ENCODE results near the gene ACCS.

The ACCS gene

GRCh38 chr11:44043157-44043556 lies 22.9 kb upstream of the ACCS start:
- WGBS, 2 donors (ENCODE audit: extremely low coverage in 2 of 2, insufficient read length in 2 of 2, insufficient replicate concordance in 1 of 2) = no CpG with 5 or more reads among the region's 2 CpGs

GRCh38 chr11:44046182-44046581 lies 19.9 kb upstream of the ACCS start:
- Histone ChIP-seq H3K9ac (ENCODE audit: low read depth, low read length, poor library complexity) (no peak overlapping the region), H3K4me3 (ENCODE audit: low read length in 2 of 2) (no peak overlapping the region), H3K9me3 (replicated peaks in 1 of 2; ENCODE audit: control insufficient read depth in 2 of 2, insufficient read depth in 1 of 2, low read depth in 1 of 2, low read length in 2 of 2) (no peaks in the 10 kb centered on the region), H3K27me3 (ENCODE audit: control insufficient read depth in 3 of 3, insufficient read depth in 3 of 3, low read depth in 1 of 3, low read length in 3 of 3) (peaks cover 0 to 14% (median 0%) of the 10 kb centered on the region in 3 experiments), H3K36me3 (replicated peaks in 1 of 2; ENCODE audit: control insufficient read depth in 2 of 2, insufficient read depth in 2 of 2, low read length in 2 of 2) (no peaks in the 10 kb centered on the region), H4K91ac (ENCODE audit: low read depth, low read length, poor library complexity) (no peak overlapping the region), H3K4ac (ENCODE audit: low read length) (no peak overlapping the region), H4K8ac (ENCODE audit: low read depth, low read length) (no peak overlapping the region), H2BK120ac (ENCODE audit: low read depth, low read length) (no peak overlapping the region), H2AFZ (ENCODE audit: low read length) (no peak overlapping the region), H3K4me2 (ENCODE audit: insufficient read depth, low read length, poor library complexity, severe bottlenecking) (no peak overlapping the region), H3K18ac (ENCODE audit: low read length) (no peak overlapping the region), H3K4me1 (ENCODE audit: control insufficient read depth in 2 of 2, insufficient read depth in 1 of 2, low read depth in 1 of 2, low read length in 2 of 2) (no peaks in the 10 kb centered on the region), H3K14ac (ENCODE audit: low read length) (no peak overlapping the region), H2BK12ac (ENCODE audit: low read length) (no peak overlapping the region), H2AK5ac (ENCODE audit: low read depth, low read length) (no peak overlapping the region), H3K79me1 (ENCODE audit: low read depth, low read length) (no peaks in the 10 kb centered on the region), H3K27ac (replicated peaks; ENCODE audit: low read length) (no peak overlapping the region), H3K23ac (ENCODE audit: low read depth, low read length, poor library complexity) (no peak overlapping the region), H2BK5ac (ENCODE audit: low read length) (no peak overlapping the region), H2BK15ac (ENCODE audit: low read length) (no peak overlapping the region)
- WGBS, 2 donors (ENCODE audit: extremely low coverage in 2 of 2, insufficient read length in 2 of 2, insufficient replicate concordance in 1 of 2) = no CpG with 5 or more reads among the region's 2 CpGs
- DNase-seq (ENCODE audit: low spot score) = no peak

More at GRCh38 chr11:44043157-44043556, 22.9 kb upstream of the ACCS start:
- H3K36me3 ChIP-seq (replicated peaks in 1 of 2; ENCODE audit: control insufficient read depth in 2 of 2, insufficient read depth in 2 of 2, low read length in 2 of 2) = no peaks in the 10 kb centered on the region
- no peak overlapping the region for H3K9ac ChIP-seq (ENCODE audit: low read depth, low read length, poor library complexity)
- no peak overlapping the region for H3K27ac ChIP-seq (replicated peaks; ENCODE audit: low read length)
- H2AFZ ChIP-seq (ENCODE audit: low read length) = no peak overlapping the region
- H2BK12ac ChIP-seq (ENCODE audit: low read length) = no peak overlapping the region
- H3K27me3 ChIP-seq (ENCODE audit: control insufficient read depth in 3 of 3, insufficient read depth in 3 of 3, low read depth in 1 of 3, low read length in 3 of 3) = peaks cover 0 to 7% (median 0%) of the 10 kb centered on the region in 3 experiments
- no peak overlapping the region for H4K8ac ChIP-seq (ENCODE audit: low read depth, low read length)
- no peak overlapping the region for H2BK15ac ChIP-seq (ENCODE audit: low read length)
- no peaks in the 10 kb centered on the region for H3K4me1 ChIP-seq (ENCODE audit: control insufficient read depth in 2 of 2, insufficient read depth in 1 of 2, low read depth in 1 of 2, low read length in 2 of 2)
- DNase-seq (ENCODE audit: low spot score) = no peak
- no peak overlapping the region for H2BK5ac ChIP-seq (ENCODE audit: low read length)
- no peak overlapping the region for H2AK5ac ChIP-seq (ENCODE audit: low read depth, low read length)
- no peak overlapping the region for H3K4me2 ChIP-seq (ENCODE audit: insufficient read depth, low read length, poor library complexity, severe bottlenecking)
- H2BK120ac ChIP-seq (ENCODE audit: low read depth, low read length) = no peak overlapping the region
- H3K9me3 ChIP-seq (replicated peaks in 1 of 2; ENCODE audit: control insufficient read depth in 2 of 2, insufficient read depth in 1 of 2, low read depth in 1 of 2, low read length in 2 of 2) = peaks cover 0 to 4% of the 10 kb centered on the region in 2 donors
- H4K91ac ChIP-seq (ENCODE audit: low read depth, low read length, poor library complexity) = no peak overlapping the region
- H3K79me1 ChIP-seq (ENCODE audit: low read depth, low read length) = no peaks in the 10 kb centered on the region
- no peak overlapping the region for H3K4me3 ChIP-seq (ENCODE audit: low read length in 2 of 2)
- H3K14ac ChIP-seq (ENCODE audit: low read length) = no peak overlapping the region
- H3K23ac ChIP-seq (ENCODE audit: low read depth, low read length, poor library complexity) = no peak overlapping the region
- no peak overlapping the region for H3K4ac ChIP-seq (ENCODE audit: low read length)
- no peak overlapping the region for H3K18ac ChIP-seq (ENCODE audit: low read length)

- no peak for DNase-seq (ENCODE audit: low spot score)
- Histone ChIP-seq H3K18ac (ENCODE audit: low read length) (no peak overlapping the region), H3K36me3 (replicated peaks in 1 of 2; ENCODE audit: control insufficient read depth in 2 of 2, insufficient read depth in 2 of 2, low read length in 2 of 2) (no peaks in the 10 kb centered on the region), H3K14ac (ENCODE audit: low read length) (no peak overlapping the region), H2BK12ac (ENCODE audit: low read length) (no peak overlapping the region), H2BK15ac (ENCODE audit: low read length) (no peak overlapping the region), H3K4me1 (ENCODE audit: control insufficient read depth in 2 of 2, insufficient read depth in 1 of 2, low read depth in 1 of 2, low read length in 2 of 2) (no peaks in the 10 kb centered on the region), H3K4me2 (ENCODE audit: insufficient read depth, low read length, poor library complexity, severe bottlenecking) (no peak overlapping the region), H3K79me1 (ENCODE audit: low read depth, low read length) (no peaks in the 10 kb centered on the region), H3K4ac (ENCODE audit: low read length) (no peak overlapping the region), H2BK120ac (ENCODE audit: low read depth, low read length) (no peak overlapping the region), H3K27me3 (ENCODE audit: control insufficient read depth in 3 of 3, insufficient read depth in 3 of 3, low read depth in 1 of 3, low read length in 3 of 3) (peaks cover 0 to 20% (median 0%) of the 10 kb centered on the region in 3 experiments), H4K8ac (ENCODE audit: low read depth, low read length) (no peak overlapping the region), H2AK5ac (ENCODE audit: low read depth, low read length) (no peak overlapping the region), H3K23ac (ENCODE audit: low read depth, low read length, poor library complexity) (no peak overlapping the region), H3K27ac (replicated peaks; ENCODE audit: low read length) (no peak overlapping the region), H2AFZ (ENCODE audit: low read length) (no peak overlapping the region), H3K4me3 (ENCODE audit: low read length in 2 of 2) (no peak overlapping the region), H3K9me3 (replicated peaks in 1 of 2; ENCODE audit: control insufficient read depth in 2 of 2, insufficient read depth in 1 of 2, low read depth in 1 of 2, low read length in 2 of 2) (no peaks in the 10 kb centered on the region), H3K9ac (ENCODE audit: low read depth, low read length, poor library complexity) (no peak overlapping the region), H4K91ac (ENCODE audit: low read depth, low read length, poor library complexity) (no peak overlapping the region), H2BK5ac (ENCODE audit: low read length) (no peak overlapping the region)
- no CpG with 5 or more reads among the region's 2 CpGs for WGBS, 2 donors (ENCODE audit: extremely low coverage in 2 of 2, insufficient read length in 2 of 2, insufficient replicate concordance in 1 of 2)
Measured at GRCh38 chr11:44047298-44047697, 18.8 kb upstream of the ACCS start.

- Histone ChIP-seq H3K9me3 (replicated peaks in 1 of 2; ENCODE audit: control insufficient read depth in 2 of 2, insufficient read depth in 1 of 2, low read depth in 1 of 2, low read length in 2 of 2) (no peaks in the 10 kb centered on the region), H4K8ac (ENCODE audit: low read depth, low read length) (no peak within 1 kb of the TSS), H3K4ac (ENCODE audit: low read length) (no peak within 1 kb of the TSS), H3K27me3 (ENCODE audit: control insufficient read depth in 3 of 3, insufficient read depth in 3 of 3, low read depth in 1 of 3, low read length in 3 of 3) (peaks cover 0 to 20% (median 0%) of the 10 kb centered on the region in 3 experiments), H4K91ac (ENCODE audit: low read depth, low read length, poor library complexity) (no peak within 1 kb of the TSS), H2BK120ac (ENCODE audit: low read depth, low read length) (no peak within 1 kb of the TSS), H3K4me3 (ENCODE audit: low read length in 2 of 2) (no peak within 1 kb of the TSS), H3K23ac (ENCODE audit: low read depth, low read length, poor library complexity) (no peak within 1 kb of the TSS), H3K27ac (replicated peaks; ENCODE audit: low read length) (no peak within 1 kb of the TSS), H3K36me3 (replicated peaks in 1 of 2; ENCODE audit: control insufficient read depth in 2 of 2, insufficient read depth in 2 of 2, low read length in 2 of 2) (no peaks in the 10 kb centered on the region), H2BK12ac (ENCODE audit: low read length) (no peak within 1 kb of the TSS), H3K4me1 (ENCODE audit: control insufficient read depth in 2 of 2, insufficient read depth in 1 of 2, low read depth in 1 of 2, low read length in 2 of 2) (no peaks in the 10 kb centered on the region), H3K79me1 (ENCODE audit: low read depth, low read length) (no peaks in the 10 kb centered on the region), H2BK15ac (ENCODE audit: low read length) (no peak within 1 kb of the TSS), H2BK5ac (ENCODE audit: low read length) (no peak within 1 kb of the TSS), H3K18ac (ENCODE audit: low read length) (no peak within 1 kb of the TSS), H3K9ac (ENCODE audit: low read depth, low read length, poor library complexity) (no peak within 1 kb of the TSS), H2AK5ac (ENCODE audit: low read depth, low read length) (no peak within 1 kb of the TSS), H2AFZ (ENCODE audit: low read length) (no peak within 1 kb of the TSS), H3K14ac (ENCODE audit: low read length) (no peak within 1 kb of the TSS), H3K4me2 (ENCODE audit: insufficient read depth, low read length, poor library complexity, severe bottlenecking) (no peak within 1 kb of the TSS)
- WGBS, 2 donors (ENCODE audit: extremely low coverage in 2 of 2, insufficient read length in 2 of 2, insufficient replicate concordance in 1 of 2) = no CpG with 5 or more reads among the region's 12 CpGs
- DNase-seq (ENCODE audit: low spot score) = no peak
Measured at GRCh38 chr11:44047931-44048431, 18.1 kb upstream of the ACCS start, which contains the start of gene ACCSL. ACCSL (plus strand) TSS chr11:44047981; CDS start chr11:44048037, 56 bp downstream.

All from neuronal stem cell (in vitro differentiated cells).